ENCODE measurements around the gene PRKAR2B.

- TF ChIP-seq, protein P1, sequence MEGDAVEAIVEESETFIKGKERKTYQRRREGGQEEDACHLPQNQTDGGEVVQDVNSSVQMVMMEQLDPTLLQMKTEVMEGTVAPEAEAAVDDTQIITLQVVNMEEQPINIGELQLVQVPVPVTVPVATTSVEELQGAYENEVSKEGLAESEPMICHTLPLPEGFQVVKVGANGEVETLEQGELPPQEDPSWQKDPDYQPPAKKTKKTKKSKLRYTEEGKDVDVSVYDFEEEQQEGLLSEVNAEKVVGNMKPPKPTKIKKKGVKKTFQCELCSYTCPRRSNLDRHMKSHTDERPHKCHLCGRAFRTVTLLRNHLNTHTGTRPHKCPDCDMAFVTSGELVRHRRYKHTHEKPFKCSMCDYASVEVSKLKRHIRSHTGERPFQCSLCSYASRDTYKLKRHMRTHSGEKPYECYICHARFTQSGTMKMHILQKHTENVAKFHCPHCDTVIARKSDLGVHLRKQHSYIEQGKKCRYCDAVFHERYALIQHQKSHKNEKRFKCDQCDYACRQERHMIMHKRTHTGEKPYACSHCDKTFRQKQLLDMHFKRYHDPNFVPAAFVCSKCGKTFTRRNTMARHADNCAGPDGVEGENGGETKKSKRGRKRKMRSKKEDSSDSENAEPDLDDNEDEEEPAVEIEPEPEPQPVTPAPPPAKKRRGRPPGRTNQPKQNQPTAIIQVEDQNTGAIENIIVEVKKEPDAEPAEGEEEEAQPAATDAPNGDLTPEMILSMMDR (IDR thresholded peaks at IDR 0.05; ENCODE audit: low read depth, low read length) = no peak
- no peak for TF ChIP-seq EZH2phosphoT487 (IDR thresholded peaks at IDR 0.05; ENCODE audit: low read depth)
Measured at GRCh38 chr7:107032050-107032449, 12.5 kb upstream of the PRKAR2B start.

Data from OCI-LY3 (cell line).